B cell (primary cell): ENCODE data around the gene DISP3.

Experiments
- EZH2 ChIP-seq: IDR thresholded peaks from 2 replicates; pipeline ENCODE4 v1.6.1; 2012; ENCODE audit warnings: borderline replicate concordance, low read depth, mild to moderate bottlenecking, moderate library complexity, low read length; ENCODE audit not compliant: insufficient read depth, poor library complexity, severe bottlenecking
- TF ChIP-seq, protein P1 (sequence below): fragments of 200-600 bp; IDR thresholded peaks from one replicate; pipeline ENCODE4 v1.8.0; 2022; ENCODE audit warnings: antibody characterized with exemption, mild to moderate bottlenecking

DNA sequence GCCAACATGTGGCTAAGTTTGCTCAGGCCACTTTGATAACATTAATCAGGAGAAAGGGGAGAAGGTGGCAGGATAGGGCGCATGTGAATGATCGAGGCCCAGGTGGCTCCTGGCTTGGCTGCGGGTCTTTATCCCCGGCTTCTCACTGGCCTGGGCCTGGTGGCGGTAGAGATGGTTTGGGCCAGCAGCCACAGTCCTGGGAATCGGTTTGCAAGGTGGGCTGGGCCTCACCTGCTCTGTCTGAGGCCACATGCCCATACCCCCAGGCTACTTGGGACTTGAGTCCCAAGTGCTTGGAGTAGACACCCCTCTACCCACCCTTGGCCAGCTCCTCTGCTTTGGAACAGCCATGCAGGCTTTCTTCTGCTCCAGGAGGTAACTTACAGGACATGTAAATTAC is 49.7 kb upstream of the DISP3 start:
- TF ChIP-seq, protein P1, sequence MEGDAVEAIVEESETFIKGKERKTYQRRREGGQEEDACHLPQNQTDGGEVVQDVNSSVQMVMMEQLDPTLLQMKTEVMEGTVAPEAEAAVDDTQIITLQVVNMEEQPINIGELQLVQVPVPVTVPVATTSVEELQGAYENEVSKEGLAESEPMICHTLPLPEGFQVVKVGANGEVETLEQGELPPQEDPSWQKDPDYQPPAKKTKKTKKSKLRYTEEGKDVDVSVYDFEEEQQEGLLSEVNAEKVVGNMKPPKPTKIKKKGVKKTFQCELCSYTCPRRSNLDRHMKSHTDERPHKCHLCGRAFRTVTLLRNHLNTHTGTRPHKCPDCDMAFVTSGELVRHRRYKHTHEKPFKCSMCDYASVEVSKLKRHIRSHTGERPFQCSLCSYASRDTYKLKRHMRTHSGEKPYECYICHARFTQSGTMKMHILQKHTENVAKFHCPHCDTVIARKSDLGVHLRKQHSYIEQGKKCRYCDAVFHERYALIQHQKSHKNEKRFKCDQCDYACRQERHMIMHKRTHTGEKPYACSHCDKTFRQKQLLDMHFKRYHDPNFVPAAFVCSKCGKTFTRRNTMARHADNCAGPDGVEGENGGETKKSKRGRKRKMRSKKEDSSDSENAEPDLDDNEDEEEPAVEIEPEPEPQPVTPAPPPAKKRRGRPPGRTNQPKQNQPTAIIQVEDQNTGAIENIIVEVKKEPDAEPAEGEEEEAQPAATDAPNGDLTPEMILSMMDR, result no peak
- no peak for TF ChIP-seq EZH2
